ENCODE data around the gene PPP2R5C. TPM values are rescaled to one million over a fixed set of nuclear protein-coding genes. Genes with fewer than 3 reads are reported as not detected.

Gene PPP2R5C
- total RNA-seq, 1 experiment from 2014 or later, result 93.0 TPM

DNA sequence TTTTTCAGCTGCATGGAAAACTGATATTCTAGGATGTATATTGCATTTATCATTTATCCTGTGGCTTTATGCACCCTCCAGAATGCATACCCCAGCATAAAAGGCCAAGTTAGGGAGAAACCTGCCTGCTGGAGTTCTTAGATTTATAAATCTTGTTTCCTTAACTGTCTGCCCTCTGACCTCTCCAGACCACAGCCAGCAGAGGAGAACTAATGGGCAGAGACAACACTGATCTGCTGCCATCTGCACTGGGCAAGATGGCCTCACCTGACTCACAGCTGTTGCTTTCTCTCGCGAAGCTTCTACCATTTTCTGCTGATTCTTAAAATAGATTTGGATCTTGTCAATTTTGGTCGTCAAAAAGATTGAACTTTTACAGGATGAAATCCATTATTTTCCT is 65.8 kb downstream of the PPP2R5C start:
- Histone ChIP-seq H2BK12ac (ENCODE audit: insufficient read length, low read depth, low read length) (no peak overlapping the region), H3K4me2 (ENCODE audit: insufficient read depth, insufficient read length, low read length) (no peak overlapping the region), H3K4ac (ENCODE audit: low read depth, low read length) (no peak overlapping the region), H3K23ac (ENCODE audit: insufficient read length, low read depth, low read length) (no peak overlapping the region), H2AK5ac (ENCODE audit: insufficient read length, low read length) (no peak overlapping the region), H3K27ac (ENCODE audit: insufficient read length, low read depth, low read length) (no peak overlapping the region), H4K8ac (replicated peaks; ENCODE audit: insufficient read length, low read depth, low read length) (no peak overlapping the region), H4K91ac (ENCODE audit: insufficient read length, low read depth, low read length) (no peak overlapping the region), H2BK120ac (ENCODE audit: low read depth, low read length, poor library complexity, severe bottlenecking) (no peak overlapping the region), H2BK15ac (ENCODE audit: low read depth, low read length) (no peak overlapping the region), H3T11ph (ENCODE audit: low read length) (no peak overlapping the region), H3K9me3 (ENCODE audit: control insufficient read depth, low read depth, low read length) (no peaks in the 10 kb centered on the region), H4K20me1 (ENCODE audit: control insufficient read depth, insufficient read depth, insufficient read length) (no peaks in the 10 kb centered on the region), H3K56ac (ENCODE audit: insufficient read length, low read depth, low read length) (no peak overlapping the region), H4K5ac (ENCODE audit: insufficient read length, low read depth, low read length) (no peak overlapping the region), H2AFZ (ENCODE audit: low read length) (no peak overlapping the region), H3K4me1 (ENCODE audit: insufficient read depth, low read length) (no peaks in the 10 kb centered on the region), H2BK20ac (ENCODE audit: low read depth, low read length, poor library complexity, severe bottlenecking) (no peak overlapping the region), H3K23me2 (ENCODE audit: insufficient read length, low read depth, low read length, poor library complexity, severe bottlenecking) (no peaks in the 10 kb centered on the region), H3K79me2 (ENCODE audit: insufficient read depth, low read length) (peaks cover 4% of the 10 kb centered on the region; the same call in 1 of the 2 replicates), H3K18ac (ENCODE audit: insufficient read length, low read depth, low read length) (no peak overlapping the region), H3K79me1 (ENCODE audit: insufficient read depth, low read depth, low read length, poor library complexity, severe bottlenecking) (peaks cover 3% of the 10 kb centered on the region), H3K14ac (ENCODE audit: insufficient read depth, low read length) (no peak overlapping the region), H3K27me3 (ENCODE audit: insufficient read depth, low read length) (no peaks in the 10 kb centered on the region), H3K9ac (ENCODE audit: extremely low read depth, insufficient read length, low read length) (no peak overlapping the region), H2BK5ac (ENCODE audit: insufficient read length, low read length) (no peak overlapping the region)
- Mint-ChIP-seq H3K27ac (0 out of 7 replicates have a peak overlapping the region, but pooled peaks of 1 of the 3 experiments have one; percentile 55), H3K9me3 (peaks cover 0 to 3% of the 10 kb centered on the region in 2 experiments; a peak in 1 of 5 replicates), H3K27me3 (ENCODE audit: low read depth) (no peaks in the 10 kb centered on the region), H3K36me3 (ENCODE audit: insufficient read depth in 1 of 3, low read depth in 3 of 3) (peaks cover 10 to 15% (median 14%) of the 10 kb centered on the region in 3 experiments; a peak in 5 of 7 replicates), H3K4me3 (no peak overlapping the region), H3K4me1 (no peaks in the 10 kb centered on the region)
- no CpG with 5 or more reads among the region's 3 CpGs for WGBS (ENCODE audit: extremely low coverage, insufficient read length, low lambda C conversion rate)
- TF ChIP-seq, protein P1, sequence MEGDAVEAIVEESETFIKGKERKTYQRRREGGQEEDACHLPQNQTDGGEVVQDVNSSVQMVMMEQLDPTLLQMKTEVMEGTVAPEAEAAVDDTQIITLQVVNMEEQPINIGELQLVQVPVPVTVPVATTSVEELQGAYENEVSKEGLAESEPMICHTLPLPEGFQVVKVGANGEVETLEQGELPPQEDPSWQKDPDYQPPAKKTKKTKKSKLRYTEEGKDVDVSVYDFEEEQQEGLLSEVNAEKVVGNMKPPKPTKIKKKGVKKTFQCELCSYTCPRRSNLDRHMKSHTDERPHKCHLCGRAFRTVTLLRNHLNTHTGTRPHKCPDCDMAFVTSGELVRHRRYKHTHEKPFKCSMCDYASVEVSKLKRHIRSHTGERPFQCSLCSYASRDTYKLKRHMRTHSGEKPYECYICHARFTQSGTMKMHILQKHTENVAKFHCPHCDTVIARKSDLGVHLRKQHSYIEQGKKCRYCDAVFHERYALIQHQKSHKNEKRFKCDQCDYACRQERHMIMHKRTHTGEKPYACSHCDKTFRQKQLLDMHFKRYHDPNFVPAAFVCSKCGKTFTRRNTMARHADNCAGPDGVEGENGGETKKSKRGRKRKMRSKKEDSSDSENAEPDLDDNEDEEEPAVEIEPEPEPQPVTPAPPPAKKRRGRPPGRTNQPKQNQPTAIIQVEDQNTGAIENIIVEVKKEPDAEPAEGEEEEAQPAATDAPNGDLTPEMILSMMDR (conservative IDR thresholded peaks at IDR 0.05), result no peak
- no peak for DNase-seq
